Measurements from ENCODE around the gene UBA52. TPM values are rescaled to one million over a fixed set of nuclear protein-coding genes. Genes with fewer than 3 reads are reported as not detected.
A peak's percentile ranks its signal among the peaks of the same experiment; 100 is the strongest.

UBA52 gene
- polyA plus RNA-seq, 1 of the 3 experiments (the other 2 are of a cell fraction): 2,690 TPM

- CTCF ChIA-PET: interaction anchor here (0.8 to 2.2 kb wide), 7 partner anchors 9 to 254 kb away, joined by 3 to 13 read pairs (median 4); partner anchors contain the start of gene REX1BD
- TF ChIP-seq NFIC (IDR thresholded peaks at IDR 0.05; ENCODE audit: borderline replicate concordance): no peak
- peaks cover 18% of the 10 kb centered on the region for H3F3A ChIP-seq (replicated peaks; ENCODE audit: insufficient read depth)
Observed at GRCh38 chr19:18611327-18612050, 39.8 kb downstream of the UBA52 start.

GRCh38 chr19:18612051-18612771 lies 40.6 kb downstream of the UBA52 start:
- no peaks in the 10 kb centered on the region for H3K79me2 ChIP-seq (ENCODE audit: insufficient read depth)
- peak overlapping the region; percentile 99 for H3K4me2 ChIP-seq
- no peaks in the 10 kb centered on the region for H3K36me3 ChIP-seq (replicated peaks in 1 of 2; ENCODE audit: control insufficient read depth in 1 of 2, insufficient read depth in 2 of 2, low read length in 1 of 2)
- peak overlapping the region in 1 of 2 experiments; percentile 28; a peak in 1 of 4 replicates for H3K27ac ChIP-seq (ENCODE audit: low read depth in 2 of 2, low read length in 1 of 2)
- no peaks in the 10 kb centered on the region for H3K9me3 ChIP-seq
- DNase-seq: no peak
- H3K4me1 ChIP-seq (ENCODE audit: control insufficient read depth in 1 of 2, insufficient read depth in 2 of 2, low read depth in 1 of 2, low read length in 1 of 2): peaks cover 15 to 19% of the 10 kb centered on the region in 2 experiments; a peak in 2 of 4 replicates
- 1% methylated on average over 20 of the region's 30 CpGs for WGBS (ENCODE audit: low lambda C conversion rate)
- H3K9ac ChIP-seq: peak overlapping the region; percentile 45; the same call in 1 of the 2 replicates
- POLR2A ChIA-PET: interaction anchor here (0.6 to 1.9 kb wide), 3 partner anchors 11 to 153 kb away, joined by 3 to 9 read pairs (median 3); no protein-coding TSS in a partner anchor
- no peaks in the 10 kb centered on the region for H4K20me1 ChIP-seq (ENCODE audit: insufficient read depth)
- CTCF ChIA-PET: interaction anchor here (0.6 to 2.2 kb wide), 11 partner anchors 9 to 562 kb away, joined by 3 to 13 read pairs (median 4); partner anchors contain the start of gene REX1BD
- peak overlapping the region; percentile 73 to 78 for H3K4me3 ChIP-seq (ENCODE audit: low read depth in 2 of 2, low read length in 1 of 2)
- peak overlapping the region; percentile 74 for H2AFZ ChIP-seq (ENCODE audit: low read depth)
- H3K27me3 ChIP-seq (ENCODE audit: insufficient read depth): peaks cover 51% of the 10 kb centered on the region
- no peaks in the 10 kb centered on the region for H3K9me2 ChIP-seq
- TF ChIP-seq RXRA (IDR thresholded peaks at IDR 0.05; ENCODE audit: borderline replicate concordance, low read depth) (no peak), EP300 (IDR thresholded peaks at IDR 0.05; ENCODE audit: borderline replicate concordance in 1 of 2, low read depth in 1 of 2, low read length in 1 of 2) (no peak), POLR2AphosphoS5 (IDR thresholded peaks at IDR 0.05; ENCODE audit: low read depth, low read length) (no peak), TEAD4 (IDR thresholded peaks at IDR 0.05; ENCODE audit: borderline replicate concordance, insufficient read depth) (no peak), GABPA (IDR thresholded peaks at IDR 0.05; ENCODE audit: low read depth) (no peak), CTCF (IDR thresholded peaks at IDR 0.05) (no peak)
- TF ChIP-seq, protein P1, sequence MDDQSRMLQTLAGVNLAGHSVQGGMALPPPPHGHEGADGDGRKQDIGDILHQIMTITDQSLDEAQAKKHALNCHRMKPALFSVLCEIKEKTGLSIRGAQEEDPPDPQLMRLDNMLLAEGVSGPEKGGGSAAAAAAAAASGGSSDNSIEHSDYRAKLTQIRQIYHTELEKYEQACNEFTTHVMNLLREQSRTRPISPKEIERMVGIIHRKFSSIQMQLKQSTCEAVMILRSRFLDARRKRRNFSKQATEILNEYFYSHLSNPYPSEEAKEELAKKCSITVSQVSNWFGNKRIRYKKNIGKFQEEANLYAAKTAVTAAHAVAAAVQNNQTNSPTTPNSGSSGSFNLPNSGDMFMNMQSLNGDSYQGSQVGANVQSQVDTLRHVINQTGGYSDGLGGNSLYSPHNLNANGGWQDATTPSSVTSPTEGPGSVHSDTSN (IDR thresholded peaks at IDR 0.05): no peak
- TF ChIP-seq, protein P2, sequence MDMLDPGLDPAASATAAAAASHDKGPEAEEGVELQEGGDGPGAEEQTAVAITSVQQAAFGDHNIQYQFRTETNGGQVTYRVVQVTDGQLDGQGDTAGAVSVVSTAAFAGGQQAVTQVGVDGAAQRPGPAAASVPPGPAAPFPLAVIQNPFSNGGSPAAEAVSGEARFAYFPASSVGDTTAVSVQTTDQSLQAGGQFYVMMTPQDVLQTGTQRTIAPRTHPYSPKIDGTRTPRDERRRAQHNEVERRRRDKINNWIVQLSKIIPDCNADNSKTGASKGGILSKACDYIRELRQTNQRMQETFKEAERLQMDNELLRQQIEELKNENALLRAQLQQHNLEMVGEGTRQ (IDR thresholded peaks at IDR 0.05; ENCODE audit: borderline replicate concordance, low read depth, low read length): no peak
- peaks cover 18% of the 10 kb centered on the region for H3F3A ChIP-seq (replicated peaks; ENCODE audit: insufficient read depth)

More at GRCh38 chr19:18611327-18612050, 39.8 kb downstream of the UBA52 start:
- no peaks in the 10 kb centered on the region for H4K20me1 ChIP-seq (ENCODE audit: insufficient read depth)
- DNase-seq: peak; percentile 86
- H3K4me1 ChIP-seq (ENCODE audit: control insufficient read depth in 1 of 2, insufficient read depth in 2 of 2, low read depth in 1 of 2, low read length in 1 of 2): peaks cover 15 to 19% of the 10 kb centered on the region in 2 experiments; a peak in 2 of 4 replicates
- peak overlapping the region; percentile 73 to 78 for H3K4me3 ChIP-seq (ENCODE audit: low read depth in 2 of 2, low read length in 1 of 2)
- 7% methylated on average over 27 of the region's 62 CpGs for WGBS (ENCODE audit: low lambda C conversion rate)
- H3K9me3 ChIP-seq: no peaks in the 10 kb centered on the region
- H3K27ac ChIP-seq (ENCODE audit: low read depth in 2 of 2, low read length in 1 of 2): no peak overlapping the region
- H3K9ac ChIP-seq: no peak overlapping the region
- H3K79me2 ChIP-seq (ENCODE audit: insufficient read depth): no peaks in the 10 kb centered on the region
- H3K36me3 ChIP-seq (replicated peaks in 1 of 2; ENCODE audit: control insufficient read depth in 1 of 2, insufficient read depth in 2 of 2, low read length in 1 of 2): no peaks in the 10 kb centered on the region
- no peak overlapping the region for H2AFZ ChIP-seq (ENCODE audit: low read depth)
- no peaks in the 10 kb centered on the region for H3K9me2 ChIP-seq
- POLR2A ChIA-PET: interaction anchor here (0.6 kb wide), 1 partner anchor 154 kb away, joined by 3 read pairs; no protein-coding TSS in a partner anchor
- peak overlapping the region; percentile 99 for H3K4me2 ChIP-seq
- H3K27me3 ChIP-seq (ENCODE audit: insufficient read depth): peaks cover 54% of the 10 kb centered on the region
